DOHH2 (cell line): ENCODE results near the gene C19orf85.
"Not testable (repeated sequence)": the region's sequence is repeated elsewhere in the genome, so short reads cannot be mapped to it uniquely, and the experiment has no call there.

Source experiments
- H3F3A ChIP-seq: fragments of 200-600 bp; sonication (generic), shearing (Covaris generic); 2 replicates; pipeline ENCODE4 v1.6.0; 2016; ENCODE audit warnings: antibody characterized with exemption, mild to moderate bottlenecking; ENCODE audit not compliant: control insufficient read depth, insufficient read depth
- H3K27ac ChIP-seq: fragments of 200-600 bp; sonication (generic); 2 replicates; pipeline ENCODE4 v1.5.1; 2014; ENCODE audit warnings: low read depth, mild to moderate bottlenecking, low read length, moderate library complexity
- H3K27me3 ChIP-seq: fragments of 200-600 bp; sonication (generic); 2 replicates; pipeline ENCODE4 v1.6.1; 2014; ENCODE audit warnings: mild to moderate bottlenecking, low read length, mixed read lengths; ENCODE audit not compliant: control insufficient read depth
- H3K36me3 ChIP-seq: fragments of 200-600 bp; sonication (generic); 2 replicates; pipeline ENCODE4 v1.6.1; 2014; ENCODE audit warnings: mild to moderate bottlenecking, low read length, moderate library complexity, mixed read lengths; ENCODE audit not compliant: control insufficient read depth
- H3K4me1 ChIP-seq: fragments of 200-600 bp; sonication (generic); 2 replicates; pipeline ENCODE4 v1.6.1; 2014; ENCODE audit warnings: mild to moderate bottlenecking, low read length, mixed read lengths; ENCODE audit not compliant: control insufficient read depth
- H3K4me2 ChIP-seq: fragments of 200-600 bp; sonication (generic); 2 replicates; pipeline ENCODE4 v1.6.0; 2014; ENCODE audit warnings: mild to moderate bottlenecking, low read length, moderate library complexity
- H3K4me3 ChIP-seq: fragments of 200-600 bp; sonication (generic); 2 replicates; pipeline ENCODE4 v1.5.1; 2014; ENCODE audit warnings: mild to moderate bottlenecking, low read length, mixed read lengths
- H3K79me2 ChIP-seq: fragments of 200-600 bp; sonication (generic); 2 replicates; pipeline ENCODE4 v1.6.1; 2014; ENCODE audit warnings: mild to moderate bottlenecking, low read length, mixed read lengths; ENCODE audit not compliant: control insufficient read depth
- H3K9me2 ChIP-seq: fragments of 200-600 bp; sonication (generic); replicated peaks from 2 replicates; pipeline ENCODE4 v1.6.1; 2014; ENCODE audit warnings: mild to moderate bottlenecking, low read length, mixed read lengths; ENCODE audit not compliant: control insufficient read depth
- H3K9me3 ChIP-seq: fragments of 200-600 bp; sonication (generic); 2 replicates; pipeline ENCODE4 v1.6.1; 2014; ENCODE audit warnings: antibody characterized with exemption, low read length, mixed read lengths; ENCODE audit not compliant: control insufficient read depth, insufficient read depth
- H4K20me1 ChIP-seq: fragments of 200-600 bp; sonication (generic); 2 replicates; pipeline ENCODE4 v1.6.0; 2014; ENCODE audit warnings: low read depth, mild to moderate bottlenecking, antibody characterized with exemption, low read length, moderate library complexity; ENCODE audit not compliant: control insufficient read depth, insufficient read depth
- CTCF ChIP-seq: fragments of 200-600 bp; sonication (generic); IDR thresholded peaks from one replicate; pipeline ENCODE4 v1.5.1; 2014; ENCODE audit warnings: antibody characterized with exemption, mild to moderate bottlenecking, low read depth, low read length; ENCODE audit not compliant: poor library complexity, severe bottlenecking
- EZH2phosphoT487 ChIP-seq: fragments of 200-600 bp; sonication (generic); IDR thresholded peaks from 2 replicates; pipeline ENCODE4 v1.6.1; 2017; ENCODE audit warnings: borderline replicate concordance, mild to moderate bottlenecking, antibody characterized with exemption, low read length, moderate library complexity, mixed read lengths

Gene C19orf85

GRCh38 chr19:55423225-55424005 is 41.1 kb downstream of the C19orf85 start:
- no peak overlapping the region for H3K4me2 ChIP-seq
- H3K4me1 ChIP-seq = peaks cover 3% of the 10 kb centered on the region
- no peaks in the 10 kb centered on the region for H3K9me2 ChIP-seq
- peaks cover 3% of the 10 kb centered on the region; the same call in 1 of the 2 replicates for H3K27me3 ChIP-seq
- no peaks in the 10 kb centered on the region for H3K79me2 ChIP-seq
- H3K27ac ChIP-seq = no peak overlapping the region
- 0 out of 2 replicates have a peak, but pooled peaks cover 6% of the 10 kb centered on the region for H3K9me3 ChIP-seq
- no peaks in the 10 kb centered on the region for H3K36me3 ChIP-seq
- H3K4me3 ChIP-seq = no peak overlapping the region
- H4K20me1 ChIP-seq = no peaks in the 10 kb centered on the region
- H3F3A ChIP-seq = no peaks in the 10 kb centered on the region
- no peak for TF ChIP-seq CTCF
- no peak for TF ChIP-seq EZH2phosphoT487

GRCh38 chr19:55421281-55421680 is 43.3 kb downstream of the C19orf85 start:
- not testable (repeated sequence) for H3K4me3 ChIP-seq, H3K4me2 ChIP-seq, H3K27ac ChIP-seq

GRCh38 chr19:55419624-55420236 is 44.8 kb downstream of the C19orf85 start:
- Histone ChIP-seq H3K4me2 (no peak overlapping the region), H3K27me3 (peaks cover 3% of the 10 kb centered on the region; the same call in 1 of the 2 replicates), H3K9me3 (0 out of 2 replicates have a peak, but pooled peaks cover 6% of the 10 kb centered on the region), H4K20me1 (no peaks in the 10 kb centered on the region), H3K36me3 (no peaks in the 10 kb centered on the region), H3K4me3 (no peak overlapping the region), H3K9me2 (no peaks in the 10 kb centered on the region), H3K79me2 (no peaks in the 10 kb centered on the region), H3K27ac (no peak overlapping the region), H3F3A (no peaks in the 10 kb centered on the region), H3K4me1 (peaks cover 5% of the 10 kb centered on the region)
- TF ChIP-seq EZH2phosphoT487 = no peak
- no peak for TF ChIP-seq CTCF

More at GRCh38 chr19:55421281-55421680, 43.3 kb downstream of the C19orf85 start:
- not testable (repeated sequence) for H3K9me2 ChIP-seq, H3K79me2 ChIP-seq, H3K27me3 ChIP-seq, H3F3A ChIP-seq, H3K36me3 ChIP-seq, H4K20me1 ChIP-seq, H3K9me3 ChIP-seq, H3K4me1 ChIP-seq

GRCh38 chr19:55419103-55419502 is 45.4 kb downstream of the C19orf85 start:
- no peak for TF ChIP-seq EZH2phosphoT487
- no peaks in the 10 kb centered on the region for H3F3A ChIP-seq
- peaks cover 3% of the 10 kb centered on the region; the same call in 1 of the 2 replicates for H3K27me3 ChIP-seq
- peaks cover 5% of the 10 kb centered on the region for H3K4me1 ChIP-seq
- H3K4me2 ChIP-seq = no peak overlapping the region
- no peaks in the 10 kb centered on the region for H3K9me2 ChIP-seq
- H4K20me1 ChIP-seq = no peaks in the 10 kb centered on the region
- H3K9me3 ChIP-seq = 0 out of 2 replicates have a peak, but pooled peaks cover 6% of the 10 kb centered on the region
- H3K36me3 ChIP-seq = no peaks in the 10 kb centered on the region
- no peaks in the 10 kb centered on the region for H3K79me2 ChIP-seq
- no peak overlapping the region for H3K4me3 ChIP-seq
- no peak overlapping the region for H3K27ac ChIP-seq
